H1 (cell line): ENCODE results near the gene ZDHHC3. TPM values are rescaled to one million over a fixed set of nuclear protein-coding genes. Genes with fewer than 3 reads are reported as not detected.

ENCODE experiments used
- CTCF ChIA-PET: fragments of 300-600 bp; sonication (Branson Sonifier 250); formaldehyde crosslinking; loops from one replicate; lab custom pipeline; 2021; ENCODE audit not compliant: partially characterized antibody; lab: Charles Lee
- POLR2A ChIA-PET: fragments of 300-600 bp; sonication (Branson Sonifier 250); formaldehyde crosslinking; loops from one replicate; lab custom pipeline; 2021; ENCODE audit warnings: inconsistent platforms; ENCODE audit not compliant: partially characterized antibody; lab: Charles Lee
- DNase-seq, 2 experiments: peaks; one replicate each; pipeline versions ENCODE4 v3.0.0 to v3.0.0-alpha.2; 2010 to 2022; ENCODE audit warnings: low spot score in 2 of 2, low read depth in 1 of 2, mixed read lengths in 1 of 2
- FAIRE-seq: peaks from 2 replicates; lab custom pipeline; 2011; peaks lifted over from hg19 to GRCh38; lab: Jason Lieb, UNC
- H2AFZ ChIP-seq: 2 replicates; pipeline ENCODE4 v1.8.1; 2012; ENCODE audit warnings: low read length, inconsistent platforms
- H2AK5ac ChIP-seq: 2 replicates; pipeline ENCODE4 v1.6.1; 2013; ENCODE audit warnings: low read depth, low read length
- H2BK120ac ChIP-seq: replicated peaks from 2 replicates; pipeline ENCODE3; 2013; ENCODE audit warnings: low read depth, low read length, inconsistent platforms
- H2BK12ac ChIP-seq: 2 replicates; pipeline ENCODE4 v1.6.1; 2013; ENCODE audit warnings: low read depth, low read length
- H2BK15ac ChIP-seq: 2 replicates; pipeline ENCODE4 v1.6.1; 2013; ENCODE audit warnings: low read length
- H2BK20ac ChIP-seq: 2 replicates; pipeline ENCODE4 v1.6.1; 2013; ENCODE audit warnings: low read length
- H2BK5ac ChIP-seq: 2 replicates; pipeline ENCODE4 v1.6.1; 2013; ENCODE audit warnings: low read depth, low read length
- H3K14ac ChIP-seq: 2 replicates; pipeline ENCODE4 v1.6.1; 2013; ENCODE audit warnings: inconsistent platforms; ENCODE audit not compliant: insufficient read length
- H3K18ac ChIP-seq: 2 replicates; pipeline ENCODE4 v1.6.1; 2013; ENCODE audit warnings: low read length; ENCODE audit errors: extremely low read depth
- H3K23ac ChIP-seq: 2 replicates; pipeline ENCODE4 v1.6.1; 2013; ENCODE audit warnings: inconsistent platforms; ENCODE audit not compliant: insufficient read length
- H3K23me2 ChIP-seq: 2 replicates; pipeline ENCODE4 v1.6.1; 2013; ENCODE audit warnings: low read depth, low read length
- H3K27ac ChIP-seq: 2 replicates; pipeline ENCODE4 v1.6.1; 2011; ENCODE audit warnings: low read depth, low read length, inconsistent platforms
- H3K27me3 ChIP-seq, 4 experiments: replicated peaks in 1 of 4; 1 replicate in 1 of 4; 2 replicates in 3 of 4; pipeline versions ENCODE4 v1.6.1 to v1.8.1; 2011 to 2013; ENCODE audit warnings: low read length in 3 of 4, mild to moderate bottlenecking in 3 of 4, inconsistent platforms in 2 of 4, mixed read lengths in 2 of 4, moderate library complexity in 1 of 4; ENCODE audit not compliant: control insufficient read depth in 3 of 4, insufficient read depth in 3 of 4; ENCODE audit errors: extremely low read depth in 1 of 4
- H3K36me3 ChIP-seq, 4 experiments: 2 replicates each; pipeline versions ENCODE4 v1.6.1 to v1.8.1; 2011 to 2013; ENCODE audit warnings: mild to moderate bottlenecking in 4 of 4, low read length in 3 of 4, moderate library complexity in 2 of 4, control low read depth in 1 of 4, inconsistent platforms in 1 of 4; ENCODE audit not compliant: insufficient read depth in 4 of 4, control insufficient read depth in 2 of 4
- H3K4ac ChIP-seq: replicated peaks from 2 replicates; pipeline ENCODE3; 2013; ENCODE audit warnings: low read length, low read depth, mixed read lengths, inconsistent platforms; ENCODE audit not compliant: insufficient read length
- H3K4me1 ChIP-seq, 4 experiments: replicated peaks in 1 of 4; 1 replicate in 1 of 4; 2 replicates in 3 of 4; pipeline versions ENCODE4 v1.6.1 to v1.8.1; 2011 to 2013; ENCODE audit warnings: low read length in 3 of 4, inconsistent platforms in 2 of 4, mixed read lengths in 1 of 4; ENCODE audit not compliant: insufficient read depth in 4 of 4, control insufficient read depth in 3 of 4
- H3K4me2 ChIP-seq, 2 experiments: 2 replicates each; pipeline versions ENCODE4 v1.6.1 to v1.8.1; 2011 to 2013; ENCODE audit warnings: low read depth in 2 of 2, low read length in 2 of 2, control low read depth in 1 of 2, inconsistent platforms in 1 of 2, mild to moderate bottlenecking in 1 of 2; ENCODE audit not compliant: insufficient read depth in 1 of 2
- H3K4me3 ChIP-seq, 4 experiments: fragments of 200-600, 300-600 bp in 1 of 4; sonication (generic), shearing (Covaris generic), sonication (Bioruptor Twin) in 1 of 4; 2 replicates each; pipeline versions ENCODE4 v1.5.1 to v1.8.1; 2011 to 2016; ENCODE audit warnings: low read length in 4 of 4, low read depth in 3 of 4, control low read depth in 2 of 4, inconsistent platforms in 2 of 4, mild to moderate bottlenecking in 2 of 4, mixed read lengths in 1 of 4, moderate library complexity in 1 of 4; ENCODE audit not compliant: insufficient read depth in 2 of 4; ENCODE audit errors: extremely low read depth in 1 of 4
- H3K56ac ChIP-seq: replicated peaks from 2 replicates; pipeline ENCODE3; 2013; ENCODE audit warnings: low read depth, mild to moderate bottlenecking, mixed read lengths, low read length, inconsistent platforms; ENCODE audit not compliant: insufficient read length
- H3K79me1 ChIP-seq: 2 replicates; pipeline ENCODE4 v1.6.1; 2013; ENCODE audit warnings: low read depth, low read length, control low read depth
- H3K79me2 ChIP-seq, 2 experiments: 2 replicates each; pipeline versions ENCODE4 v1.6.1 to v1.8.1; 2012 to 2013; ENCODE audit warnings: low read length in 2 of 2, mild to moderate bottlenecking in 2 of 2, inconsistent platforms in 1 of 2; ENCODE audit not compliant: insufficient read depth in 2 of 2, control insufficient read depth in 1 of 2
- H3K9ac ChIP-seq, 4 experiments: replicated peaks in 1 of 4; 1 replicate in 1 of 4; 2 replicates in 3 of 4; pipeline versions ENCODE4 v1.6.1 to v1.8.1; 2011 to 2013; ENCODE audit warnings: low read depth in 3 of 4, low read length in 3 of 4, control low read depth in 2 of 4, mild to moderate bottlenecking in 2 of 4, moderate library complexity in 2 of 4, inconsistent platforms in 1 of 4; ENCODE audit errors: extremely low read depth in 1 of 4
- H3K9me3 ChIP-seq, 2 experiments: 2 replicates each; pipeline versions ENCODE4 v1.6.1 to v1.8.1; 2012 to 2013; ENCODE audit warnings: mild to moderate bottlenecking in 2 of 2, moderate library complexity in 2 of 2, control low read depth in 1 of 2, inconsistent platforms in 1 of 2, low read depth in 1 of 2, low read length in 1 of 2, mixed read lengths in 1 of 2; ENCODE audit not compliant: insufficient read depth in 2 of 2
- H4K20me1 ChIP-seq, 2 experiments: replicated peaks in 1 of 2; 2 replicates each; pipeline versions ENCODE3 to v1.8.1; 2011 to 2013; ENCODE audit warnings: inconsistent platforms in 2 of 2, low read length in 2 of 2, mild to moderate bottlenecking in 1 of 2; ENCODE audit not compliant: insufficient read depth in 2 of 2, control insufficient read depth in 1 of 2
- H4K5ac ChIP-seq: 2 replicates; pipeline ENCODE4 v1.6.1; 2013; ENCODE audit warnings: low read length, low read depth, mixed read lengths, inconsistent platforms; ENCODE audit not compliant: insufficient read length
- H4K8ac ChIP-seq: 2 replicates; pipeline ENCODE4 v1.8.0; 2013; ENCODE audit warnings: mild to moderate bottlenecking, moderate library complexity, low read length, inconsistent platforms; ENCODE audit not compliant: insufficient read depth; ENCODE audit errors: extremely low read depth
- H4K91ac ChIP-seq: replicated peaks from 2 replicates; pipeline ENCODE3; 2013; ENCODE audit warnings: low read length, mixed read lengths, inconsistent platforms; ENCODE audit not compliant: insufficient read length
- MAFK ChIP-seq: IDR thresholded peaks from 2 replicates; pipeline ENCODE4 v1.6.1; 2012; ENCODE audit warnings: low read depth, mild to moderate bottlenecking, improper control_type of control experiment, low read length
- RAD21 ChIP-seq, 2 experiments: IDR thresholded peaks in 1 of 2; conservative IDR thresholded peaks in 1 of 2; 2 replicates each; pipeline ENCODE4 v1.6.1; 2011; ENCODE audit warnings: low read depth in 2 of 2, low read length in 2 of 2, improper control_type of control experiment in 1 of 2, inconsistent platforms in 1 of 2, mild to moderate bottlenecking in 1 of 2, moderate library complexity in 1 of 2
- WGBS, 2 experiments: shearing (Covaris generic) in 1 of 2; methylation state at CpG; one replicate each; pipeline versions ENCODE4 v1.1.6 to v1.1.7; 2013 to 2015; ENCODE audit warnings: low lambda C conversion rate in 2 of 2, mixed read lengths in 2 of 2, inconsistent platforms in 1 of 2, low coverage in 1 of 2, missing lambda C conversion rate in 1 of 2; ENCODE audit not compliant: insufficient replicate concordance in 2 of 2, insufficient coverage in 1 of 2, insufficient read length in 1 of 2; ENCODE audit errors: extremely low coverage in 1 of 2, missing lambda C conversion rate in 1 of 2; 5-methylcytosine and 5-hydroxymethylcytosine counted together
- polyA plus RNA-seq, 7 experiments: library from polyadenylated mRNA; depleted of rRNA in 3 of 7; stranded (reverse) in 5 of 7; unstranded in 2 of 7; fragments of >200 nt in 5 of 7; fragments of 200-250 nt in 2 of 7; gene quantifications; 1 replicate in 5 of 7; 2 replicates in 1 of 7; 4 replicates in 1 of 7; pipeline versions ENCODE4 v1.2.1 to v1.2.3, GENCODE V29; 2011 to 2013; ENCODE audit warnings: missing spikeins in 2 of 7, mixed read lengths in 2 of 7
- total RNA-seq: library from RNA; stranded (reverse); fragmentation: NEBNext Ultra II Directional; extraction: Animal tissue kit (Norgen Biotek cat#: 25700); gene quantifications from 2 replicates; pipeline ENCODE4 v1.2.1, GENCODE V29; 2021
- TF ChIP-seq, protein P1 (sequence below), 3 experiments: IDR thresholded peaks; 1 replicate in 2 of 3; 2 replicates in 1 of 3; pipeline versions ENCODE4 v1.5.1 to v1.6.1; 2011; ENCODE audit warnings: low read length in 3 of 3, mild to moderate bottlenecking in 3 of 3, inconsistent platforms in 2 of 3, low read depth in 1 of 3, moderate library complexity in 1 of 3; ENCODE audit not compliant: insufficient read depth in 1 of 3; ENCODE audit errors: control extremely low read depth in 1 of 3
- TF ChIP-seq, protein P2 (sequence below): IDR thresholded peaks from 2 replicates; pipeline ENCODE4 v1.6.1; 2012; ENCODE audit warnings: low read length, inconsistent platforms

The ZDHHC3 gene
- total and polyA plus RNA-seq, 2 of the 8 experiments (the other 6 are each of a cell fraction or from before 2014, with no cell fraction given) = 77.4 to 88.7 TPM

DNA sequence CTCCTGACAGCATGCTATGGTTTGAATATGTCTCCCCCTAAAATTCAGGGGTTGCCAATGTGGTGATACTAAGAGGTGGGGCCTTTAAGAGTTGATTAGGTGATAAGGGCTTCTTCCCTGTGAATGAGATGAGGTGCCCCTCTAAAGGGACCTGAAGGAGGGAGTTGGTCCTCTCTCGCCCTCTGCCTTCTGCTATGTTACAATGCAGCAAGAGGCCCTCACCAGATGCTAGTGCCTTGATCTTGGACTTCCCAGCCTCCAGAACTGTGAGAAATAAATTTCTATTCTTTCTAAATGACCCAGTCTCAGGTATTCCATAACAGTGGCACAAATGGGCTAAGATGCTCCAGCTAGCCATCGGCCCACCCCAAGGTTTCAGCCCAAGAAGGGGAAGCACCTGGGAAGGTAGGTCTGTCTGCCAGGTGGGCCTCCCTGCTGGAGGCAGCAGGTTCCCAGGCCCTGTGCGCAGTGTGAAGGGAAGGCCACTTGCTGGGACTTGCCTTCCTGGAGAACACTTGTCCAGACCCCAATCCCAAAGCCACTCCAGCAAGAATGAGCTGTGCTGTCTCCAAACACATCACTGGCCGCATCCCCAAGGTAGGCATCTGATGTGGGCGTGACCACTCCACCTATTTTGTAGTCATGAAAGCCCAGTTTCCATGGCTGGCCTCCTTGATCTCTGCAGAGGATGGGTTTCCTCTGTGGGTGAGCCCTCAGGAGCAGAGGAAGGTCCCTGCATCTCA lies 92.6 kb downstream of the ZDHHC3 start:
- H3K27ac ChIP-seq = no peak overlapping the region
- H3K14ac ChIP-seq = no peak overlapping the region
- H2BK5ac ChIP-seq = no peak overlapping the region
- H2AK5ac ChIP-seq = 0 out of 2 replicates have a peak overlapping the region, but pooled peaks have one; percentile 11
- no peak overlapping the region for H3K56ac ChIP-seq
- no peak for DNase-seq
- H3K4me1 ChIP-seq = peaks cover 0 to 2% (median 0%) of the 10 kb centered on the region in 4 experiments; a peak in 2 of 7 replicates
- H2BK15ac ChIP-seq = no peak overlapping the region
- H3K9me3 ChIP-seq = peaks cover 4 to 8% of the 10 kb centered on the region in 2 experiments; a peak in 2 of 4 replicates
- H3K4ac ChIP-seq = no peak overlapping the region
- no peaks in the 10 kb centered on the region for H3K79me2 ChIP-seq
- no peaks in the 10 kb centered on the region for H3K23me2 ChIP-seq
- no peak overlapping the region for H3K18ac ChIP-seq
- no peaks in the 10 kb centered on the region for H3K36me3 ChIP-seq
- H2BK12ac ChIP-seq = no peak overlapping the region
- no peak overlapping the region; the same call in 1 of the 2 replicates for H4K8ac ChIP-seq
- 88% methylated on average over 5 of the region's 5 CpGs; no CpG with 5 or more reads in 1 of the 2 experiments for WGBS, 2 experiments
- CTCF ChIA-PET = interaction anchor here (0.7 to 3.4 kb wide), 7 partner anchors 11 to 58 kb away, joined by 3 to 17 read pairs (median 4); partner anchors contain the start of gene TGM4
- H3K79me1 ChIP-seq = no peaks in the 10 kb centered on the region
- no peaks in the 10 kb centered on the region for H4K20me1 ChIP-seq
- no peak overlapping the region for H4K5ac ChIP-seq
- no peak overlapping the region for H3K23ac ChIP-seq
- TF ChIP-seq, protein P1, sequence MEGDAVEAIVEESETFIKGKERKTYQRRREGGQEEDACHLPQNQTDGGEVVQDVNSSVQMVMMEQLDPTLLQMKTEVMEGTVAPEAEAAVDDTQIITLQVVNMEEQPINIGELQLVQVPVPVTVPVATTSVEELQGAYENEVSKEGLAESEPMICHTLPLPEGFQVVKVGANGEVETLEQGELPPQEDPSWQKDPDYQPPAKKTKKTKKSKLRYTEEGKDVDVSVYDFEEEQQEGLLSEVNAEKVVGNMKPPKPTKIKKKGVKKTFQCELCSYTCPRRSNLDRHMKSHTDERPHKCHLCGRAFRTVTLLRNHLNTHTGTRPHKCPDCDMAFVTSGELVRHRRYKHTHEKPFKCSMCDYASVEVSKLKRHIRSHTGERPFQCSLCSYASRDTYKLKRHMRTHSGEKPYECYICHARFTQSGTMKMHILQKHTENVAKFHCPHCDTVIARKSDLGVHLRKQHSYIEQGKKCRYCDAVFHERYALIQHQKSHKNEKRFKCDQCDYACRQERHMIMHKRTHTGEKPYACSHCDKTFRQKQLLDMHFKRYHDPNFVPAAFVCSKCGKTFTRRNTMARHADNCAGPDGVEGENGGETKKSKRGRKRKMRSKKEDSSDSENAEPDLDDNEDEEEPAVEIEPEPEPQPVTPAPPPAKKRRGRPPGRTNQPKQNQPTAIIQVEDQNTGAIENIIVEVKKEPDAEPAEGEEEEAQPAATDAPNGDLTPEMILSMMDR (IDR thresholded peaks at IDR 0.05; ENCODE audit: control extremely low read depth in 1 of 3, insufficient read depth in 1 of 3, low read depth in 1 of 3, low read length in 3 of 3) = peak in 1 of 3 experiments; percentile 37; a peak in 1 of 4 replicates
- TF ChIP-seq MAFK (no peak), RAD21 (IDR thresholded peaks at IDR 0.05 in 1 of 2, conservative IDR thresholded peaks at IDR 0.05 in 1 of 2; ENCODE audit: low read depth in 2 of 2, low read length in 2 of 2) (peak; percentile 23 to 35; a peak in 3 of 4 replicates)
- TF ChIP-seq, protein P2, sequence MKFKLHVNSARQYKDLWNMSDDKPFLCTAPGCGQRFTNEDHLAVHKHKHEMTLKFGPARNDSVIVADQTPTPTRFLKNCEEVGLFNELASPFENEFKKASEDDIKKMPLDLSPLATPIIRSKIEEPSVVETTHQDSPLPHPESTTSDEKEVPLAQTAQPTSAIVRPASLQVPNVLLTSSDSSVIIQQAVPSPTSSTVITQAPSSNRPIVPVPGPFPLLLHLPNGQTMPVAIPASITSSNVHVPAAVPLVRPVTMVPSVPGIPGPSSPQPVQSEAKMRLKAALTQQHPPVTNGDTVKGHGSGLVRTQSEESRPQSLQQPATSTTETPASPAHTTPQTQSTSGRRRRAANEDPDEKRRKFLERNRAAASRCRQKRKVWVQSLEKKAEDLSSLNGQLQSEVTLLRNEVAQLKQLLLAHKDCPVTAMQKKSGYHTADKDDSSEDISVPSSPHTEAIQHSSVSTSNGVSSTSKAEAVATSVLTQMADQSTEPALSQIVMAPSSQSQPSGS = no peak
- TF ChIP-seq, all 59 proteins: peak for 2
- Histone ChIP-seq H4K91ac (no peak overlapping the region), H2AFZ (no peak overlapping the region), H3K27me3 (no peaks in the 10 kb centered on the region), H2BK20ac (no peak overlapping the region; the same call in 1 of the 2 replicates), H3K4me2 (no peak overlapping the region), H2BK120ac (no peak overlapping the region), H3K4me3 (no peak overlapping the region; a peak in 1 of 8 replicates), H3K9ac (no peak overlapping the region)
- POLR2A ChIA-PET = interaction anchor here (0.6 to 2.2 kb wide), 2 partner anchors 30 to 1320 kb away, joined by 3 to 5 read pairs; no protein-coding TSS in a partner anchor
- no peak for FAIRE-seq
